ENCODE data around the gene LDB2.

DNA sequence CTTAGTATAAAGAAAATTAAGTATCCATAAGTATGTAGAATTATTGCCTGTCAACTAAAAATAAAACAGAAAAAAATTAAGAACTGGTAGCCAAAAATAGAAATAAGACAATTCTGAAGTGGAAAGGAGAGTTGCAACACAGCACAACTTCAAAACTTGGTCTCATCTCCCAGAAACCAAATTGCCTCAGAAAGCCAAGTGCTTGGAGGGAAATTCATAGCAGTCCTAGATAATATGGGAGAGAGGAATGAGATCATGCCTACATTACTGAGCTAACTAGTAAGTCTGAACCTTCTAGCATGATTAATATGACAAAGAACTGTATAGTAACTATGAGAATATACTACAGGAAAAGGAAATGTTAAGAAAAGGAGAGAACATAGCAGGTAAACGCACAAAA, 256.5 kb downstream of the LDB2 start:
- TF ChIP-seq, protein P1, sequence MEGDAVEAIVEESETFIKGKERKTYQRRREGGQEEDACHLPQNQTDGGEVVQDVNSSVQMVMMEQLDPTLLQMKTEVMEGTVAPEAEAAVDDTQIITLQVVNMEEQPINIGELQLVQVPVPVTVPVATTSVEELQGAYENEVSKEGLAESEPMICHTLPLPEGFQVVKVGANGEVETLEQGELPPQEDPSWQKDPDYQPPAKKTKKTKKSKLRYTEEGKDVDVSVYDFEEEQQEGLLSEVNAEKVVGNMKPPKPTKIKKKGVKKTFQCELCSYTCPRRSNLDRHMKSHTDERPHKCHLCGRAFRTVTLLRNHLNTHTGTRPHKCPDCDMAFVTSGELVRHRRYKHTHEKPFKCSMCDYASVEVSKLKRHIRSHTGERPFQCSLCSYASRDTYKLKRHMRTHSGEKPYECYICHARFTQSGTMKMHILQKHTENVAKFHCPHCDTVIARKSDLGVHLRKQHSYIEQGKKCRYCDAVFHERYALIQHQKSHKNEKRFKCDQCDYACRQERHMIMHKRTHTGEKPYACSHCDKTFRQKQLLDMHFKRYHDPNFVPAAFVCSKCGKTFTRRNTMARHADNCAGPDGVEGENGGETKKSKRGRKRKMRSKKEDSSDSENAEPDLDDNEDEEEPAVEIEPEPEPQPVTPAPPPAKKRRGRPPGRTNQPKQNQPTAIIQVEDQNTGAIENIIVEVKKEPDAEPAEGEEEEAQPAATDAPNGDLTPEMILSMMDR (IDR thresholded peaks at IDR 0.05): no peak
- no peak for TF ChIP-seq PBX3 (IDR thresholded peaks at IDR 0.05)
- TF ChIP-seq GATA3 (IDR thresholded peaks at IDR 0.05; ENCODE audit: borderline replicate concordance): no peak
- TF ChIP-seq POLR2AphosphoS2 (conservative IDR thresholded peaks at IDR 0.05; ENCODE audit: low read length): no peak
- TF ChIP-seq HEYL (CRISPR knock-in tag; IDR thresholded peaks at IDR 0.05): no peak
- TF ChIP-seq NFE2L2 (conservative IDR thresholded peaks at IDR 0.05; ENCODE audit: low read length): no peak
- TF ChIP-seq ESRRA (IDR thresholded peaks at IDR 0.05; ENCODE audit: borderline replicate concordance, low read length): no peak
- TF ChIP-seq, protein P2, sequence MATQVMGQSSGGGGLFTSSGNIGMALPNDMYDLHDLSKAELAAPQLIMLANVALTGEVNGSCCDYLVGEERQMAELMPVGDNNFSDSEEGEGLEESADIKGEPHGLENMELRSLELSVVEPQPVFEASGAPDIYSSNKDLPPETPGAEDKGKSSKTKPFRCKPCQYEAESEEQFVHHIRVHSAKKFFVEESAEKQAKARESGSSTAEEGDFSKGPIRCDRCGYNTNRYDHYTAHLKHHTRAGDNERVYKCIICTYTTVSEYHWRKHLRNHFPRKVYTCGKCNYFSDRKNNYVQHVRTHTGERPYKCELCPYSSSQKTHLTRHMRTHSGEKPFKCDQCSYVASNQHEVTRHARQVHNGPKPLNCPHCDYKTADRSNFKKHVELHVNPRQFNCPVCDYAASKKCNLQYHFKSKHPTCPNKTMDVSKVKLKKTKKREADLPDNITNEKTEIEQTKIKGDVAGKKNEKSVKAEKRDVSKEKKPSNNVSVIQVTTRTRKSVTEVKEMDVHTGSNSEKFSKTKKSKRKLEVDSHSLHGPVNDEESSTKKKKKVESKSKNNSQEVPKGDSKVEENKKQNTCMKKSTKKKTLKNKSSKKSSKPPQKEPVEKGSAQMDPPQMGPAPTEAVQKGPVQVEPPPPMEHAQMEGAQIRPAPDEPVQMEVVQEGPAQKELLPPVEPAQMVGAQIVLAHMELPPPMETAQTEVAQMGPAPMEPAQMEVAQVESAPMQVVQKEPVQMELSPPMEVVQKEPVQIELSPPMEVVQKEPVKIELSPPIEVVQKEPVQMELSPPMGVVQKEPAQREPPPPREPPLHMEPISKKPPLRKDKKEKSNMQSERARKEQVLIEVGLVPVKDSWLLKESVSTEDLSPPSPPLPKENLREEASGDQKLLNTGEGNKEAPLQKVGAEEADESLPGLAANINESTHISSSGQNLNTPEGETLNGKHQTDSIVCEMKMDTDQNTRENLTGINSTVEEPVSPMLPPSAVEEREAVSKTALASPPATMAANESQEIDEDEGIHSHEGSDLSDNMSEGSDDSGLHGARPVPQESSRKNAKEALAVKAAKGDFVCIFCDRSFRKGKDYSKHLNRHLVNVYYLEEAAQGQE (IDR thresholded peaks at IDR 0.05): no peak
- TF ChIP-seq POLR2A (IDR thresholded peaks at IDR 0.05; ENCODE audit: low read length): no peak
- no peak for TF ChIP-seq SMC3 (IDR thresholded peaks at IDR 0.05)
- no peak for TF ChIP-seq TP53 (CRISPR knock-in tag; IDR thresholded peaks at IDR 0.05)
- TF ChIP-seq MAX (IDR thresholded peaks at IDR 0.05): no peak

Measured in A549 (cell line).